IMR-90 (cell line): ENCODE data around the gene TMED10. TPM values are rescaled to one million over a fixed set of nuclear protein-coding genes. Genes with fewer than 3 reads are reported as not detected.

Experiments used
- ATAC-seq: fragments of 200-7000 bp; cut with Tn5 transposase; 2 replicates; pipeline ENCODE4 v1.9.1; 2020; ENCODE audit warnings: low read depth, mild to moderate bottlenecking, moderate library complexity
- BruUV-seq: library from RNA; stranded (reverse); fragments of 400-500 nt; replicated peaks from 2 replicates; lab custom pipeline; 2021; lab: Mats Ljungman, UMichigan
- CTCF ChIA-PET: fragments of 300-600 bp; formaldehyde crosslinking; extraction: SDS; loops from one replicate; lab custom pipeline; 2021; ENCODE audit warnings: antibody characterized with exemption; lab: Yijun Ruan, JAX
- POLR2A ChIA-PET: fragments of 300-600 bp; sonication (Branson Sonifier 250); formaldehyde crosslinking; loops from one replicate; lab custom pipeline; 2022; ENCODE audit warnings: antibody characterized with exemption; ENCODE audit not compliant: unreplicated experiment; lab: Charles Lee
- DNase-seq: peaks from one replicate; pipeline ENCODE4 v3.0.0; 2013
- H2AFZ ChIP-seq: replicated peaks from 2 replicates; pipeline ENCODE3; 2013; ENCODE audit warnings: low read length, mild to moderate bottlenecking; ENCODE audit not compliant: poor library complexity
- H2AK5ac ChIP-seq: 2 replicates; pipeline ENCODE4 v1.6.1; 2013; ENCODE audit warnings: low read depth, low read length, inconsistent platforms
- H2AK9ac ChIP-seq: replicated peaks from 2 replicates; pipeline ENCODE3; 2013; ENCODE audit warnings: mild to moderate bottlenecking, low read depth, low read length, moderate library complexity; ENCODE audit not compliant: poor library complexity
- H2BK120ac ChIP-seq: 2 replicates; pipeline ENCODE4 v1.6.1; 2013; ENCODE audit warnings: low read depth, low read length, inconsistent platforms
- H2BK15ac ChIP-seq: 3 replicates; pipeline ENCODE4 v1.6.1; 2013; ENCODE audit warnings: low read depth, low read length, inconsistent platforms
- H2BK20ac ChIP-seq: 2 replicates; pipeline ENCODE4 v1.6.1; 2013; ENCODE audit warnings: low read depth, mild to moderate bottlenecking, inconsistent platforms, low read length, moderate library complexity
- H2BK5ac ChIP-seq: 2 replicates; pipeline ENCODE4 v1.6.1; 2013; ENCODE audit warnings: mild to moderate bottlenecking, low read depth, low read length, inconsistent platforms; ENCODE audit not compliant: poor library complexity, severe bottlenecking
- H3K14ac ChIP-seq: replicated peaks from 2 replicates; pipeline ENCODE4 v1.6.1; 2013; ENCODE audit warnings: low read depth, low read length, inconsistent platforms
- H3K18ac ChIP-seq: 2 replicates; pipeline ENCODE4 v1.6.1; 2013; ENCODE audit warnings: low read depth, low read length, control low read depth
- H3K23ac ChIP-seq: 2 replicates; pipeline ENCODE4 v1.6.1; 2013; ENCODE audit warnings: low read depth, low read length, inconsistent platforms
- H3K27ac ChIP-seq: 2 replicates; pipeline ENCODE4 v1.5.1; 2013; ENCODE audit warnings: mild to moderate bottlenecking, control low read depth, low read length; ENCODE audit not compliant: insufficient read depth
- H3K27me3 ChIP-seq: 2 replicates; pipeline ENCODE4 v1.6.1; 2013; ENCODE audit warnings: low read length; ENCODE audit not compliant: control insufficient read depth, insufficient read depth
- H3K36me3 ChIP-seq: 2 replicates; pipeline ENCODE4 v1.6.1; 2013; ENCODE audit warnings: low read length, mixed read lengths; ENCODE audit not compliant: control insufficient read depth, insufficient read depth
- H3K4ac ChIP-seq: 2 replicates; pipeline ENCODE4 v1.6.1; 2013; ENCODE audit warnings: low read depth, low read length, inconsistent platforms
- H3K4me1 ChIP-seq: 2 replicates; pipeline ENCODE4 v1.6.1; 2013; ENCODE audit warnings: low read length, mixed read lengths; ENCODE audit not compliant: control insufficient read depth, insufficient read depth
- H3K4me2 ChIP-seq: 2 replicates; pipeline ENCODE4 v1.6.1; 2013; ENCODE audit warnings: low read depth, mild to moderate bottlenecking, control low read depth, low read length, moderate library complexity
- H3K4me3 ChIP-seq: 2 replicates; pipeline ENCODE4 v1.5.1; 2013; ENCODE audit warnings: low read depth, mild to moderate bottlenecking, control low read depth, low read length, moderate library complexity; ENCODE audit not compliant: insufficient read depth
- H3K56ac ChIP-seq: 2 replicates; pipeline ENCODE4 v1.6.1; 2013; ENCODE audit warnings: low read length, inconsistent platforms; ENCODE audit not compliant: insufficient read depth; ENCODE audit errors: extremely low read depth
- H3K79me1 ChIP-seq, 2 experiments: 2 replicates each; pipeline ENCODE4 v1.6.1; 2013; ENCODE audit warnings: low read length in 2 of 2, inconsistent platforms in 1 of 2, low read depth in 1 of 2
- H3K9ac ChIP-seq: 2 replicates; pipeline ENCODE4 v1.6.1; 2013; ENCODE audit warnings: low read depth, low read length, control low read depth
- H3K9me1 ChIP-seq: 2 replicates; pipeline ENCODE4 v1.6.1; 2013; ENCODE audit warnings: low read length, inconsistent platforms; ENCODE audit not compliant: insufficient read depth
- H3K9me3 ChIP-seq: 2 replicates; pipeline ENCODE4 v1.6.1; 2013; ENCODE audit warnings: low read length; ENCODE audit not compliant: control insufficient read depth, insufficient read depth
- H4K20me1 ChIP-seq: 2 replicates; pipeline ENCODE4 v1.6.1; 2013; ENCODE audit warnings: low read length, inconsistent platforms; ENCODE audit not compliant: insufficient read depth
- H4K5ac ChIP-seq: 2 replicates; pipeline ENCODE4 v1.6.1; 2013; ENCODE audit warnings: mild to moderate bottlenecking, low read depth, low read length, control low read depth
- H4K8ac ChIP-seq, 2 experiments: 2 replicates each; pipeline ENCODE4 v1.6.1; 2013; ENCODE audit warnings: low read depth in 2 of 2, low read length in 2 of 2, control low read depth in 1 of 2, inconsistent platforms in 1 of 2
- H4K91ac ChIP-seq: 2 replicates; pipeline ENCODE4 v1.6.1; 2013; ENCODE audit warnings: low read depth, low read length, inconsistent platforms; ENCODE audit not compliant: insufficient read depth
- CEBPB ChIP-seq: IDR thresholded peaks from 2 replicates; pipeline ENCODE4 v1.6.1; 2012; ENCODE audit warnings: low read depth, low read length, improper control_type of control experiment
- CHD1 ChIP-seq: IDR thresholded peaks from 2 replicates; pipeline ENCODE4 v1.6.1; 2012; ENCODE audit warnings: low read depth, low read length, improper control_type of control experiment
- CTCF ChIP-seq: conservative IDR thresholded peaks from 2 replicates; pipeline ENCODE4 v1.5.1; 2012; ENCODE audit warnings: mild to moderate bottlenecking, low read depth, low read length, improper control_type of control experiment
- FOS ChIP-seq: fragments of 150-350 bp; IDR thresholded peaks from 2 replicates; pipeline ENCODE4 v1.6.1; 2016; ENCODE audit warnings: low read depth, low read length
- MAFK ChIP-seq: IDR thresholded peaks from 2 replicates; pipeline ENCODE4 v1.6.1; 2012; ENCODE audit warnings: low read depth, low read length, improper control_type of control experiment
- POLR2A ChIP-seq: IDR thresholded peaks from 2 replicates; pipeline ENCODE4 v1.6.1; 2012; ENCODE audit warnings: mild to moderate bottlenecking, low read depth, low read length
- RAD21 ChIP-seq: IDR thresholded peaks from 2 replicates; pipeline ENCODE4 v1.6.1; 2012; ENCODE audit warnings: low read length, improper control_type of control experiment
- RCOR1 ChIP-seq: IDR thresholded peaks from 2 replicates; pipeline ENCODE4 v1.6.1; 2012; ENCODE audit warnings: mild to moderate bottlenecking, low read length, improper control_type of control experiment; ENCODE audit not compliant: insufficient replicate concordance
- RFX5 ChIP-seq: IDR thresholded peaks from 2 replicates; pipeline ENCODE4 v1.8.0; 2012; ENCODE audit warnings: low read depth, mild to moderate bottlenecking, low read length, moderate library complexity
- USF2 ChIP-seq: fragments of 150-350 bp; IDR thresholded peaks from 2 replicates; pipeline ENCODE4 v1.6.1; 2017; ENCODE audit warnings: mild to moderate bottlenecking, antibody characterized with exemption, low read length, low read depth
- WGBS, 2 experiments: methylation state at CpG; one replicate each; pipeline versions ENCODE4 v1.1.5 to v1.1.7; 2013; ENCODE audit warnings: missing lambda C conversion rate in 2 of 2; ENCODE audit not compliant: insufficient read length in 1 of 2; ENCODE audit errors: extremely low coverage in 2 of 2; 5-methylcytosine and 5-hydroxymethylcytosine counted together
- dilution Hi-C: fragments of 300-500 bp; cut with HindIII; formaldehyde crosslinking; loops from one replicate; pipeline ENCODE4 v1.14.3; 2018; ENCODE audit warnings: low sequenced_read_pairs; ENCODE audit not compliant: unreplicated experiment
- in situ Hi-C: fragments of 300-500 bp; cut with MboI; formaldehyde crosslinking; loops from 3 replicates; pipeline ENCODE4 v1.14.3; 2019; ENCODE audit warnings: low sequenced_read_pairs, inconsistent platforms, mixed read lengths
- intact Hi-C: fragments of 100-400 bp; cut with micrococcal nuclease; formaldehyde crosslinking; loops from 2 replicates; pipeline ENCODE4 v1.10.0; 2022
- polyA plus RNA-seq, 3 experiments: library from polyadenylated mRNA; depleted of rRNA; stranded (reverse); fragments of >200 nt; gene quantifications; 2 replicates each; pipeline ENCODE4 v1.2.3, GENCODE V29; 2012; ENCODE audit warnings: low replicate concordance in 1 of 3
- total RNA-seq: library from RNA; depleted of rRNA; stranded (reverse); fragments of >200 nt; gene quantifications from 2 replicates; pipeline ENCODE4 v1.2.3, GENCODE V29; 2012

The TMED10 gene
- total and polyA plus RNA-seq, 2 of the 4 experiments (the other 2 are of a cell fraction), result 254 to 441 TPM

- H4K20me1 ChIP-seq, result no peaks in the 10 kb centered on the region
- BruUV-seq, result no TSS peak
- no peak overlapping the region for H4K91ac ChIP-seq
- CTCF ChIA-PET, result no interaction called here
- no peak overlapping the region for H3K56ac ChIP-seq
- no peak overlapping the region for H4K5ac ChIP-seq
- no peak overlapping the region for H2BK20ac ChIP-seq
- POLR2A ChIA-PET, result no interaction called here
- WGBS, 2 experiments, result 73% methylated on average over 2 of the region's 5 CpGs; no CpG with 5 or more reads in 1 of the 2 experiments
- no peaks in the 10 kb centered on the region for H3K27me3 ChIP-seq
- no peak for ATAC-seq
- H3K79me1 ChIP-seq, result no peaks in the 10 kb centered on the region
- no peak overlapping the region for H2AFZ ChIP-seq
- H3K4me2 ChIP-seq, result no peak overlapping the region
- no peak overlapping the region for H2AK9ac ChIP-seq
- H3K4ac ChIP-seq, result no peak overlapping the region
- no peak overlapping the region for H3K27ac ChIP-seq
- DNase-seq, result no peak
- H2BK120ac ChIP-seq, result no peak overlapping the region
- intact Hi-C loops, result no loop called here
- no peak overlapping the region for H3K23ac ChIP-seq
- TF ChIP-seq MAFK (no peak), RCOR1 (no peak), CTCF (no peak), CHD1 (no peak), USF2 (no peak), POLR2A (no peak), RAD21 (no peak), FOS (no peak), RFX5 (no peak), CEBPB (no peak)
- H2BK5ac ChIP-seq, result no peak overlapping the region
- peaks cover 6% of the 10 kb centered on the region for H3K4me1 ChIP-seq
- no peak overlapping the region for H3K14ac ChIP-seq
- peaks cover 3% of the 10 kb centered on the region; the same call in 1 of the 2 replicates for H3K9me1 ChIP-seq
- H3K9ac ChIP-seq, result no peak overlapping the region
- H3K18ac ChIP-seq, result no peak overlapping the region
- peaks cover 29% of the 10 kb centered on the region for H3K36me3 ChIP-seq
- dilution Hi-C loops, result no loop called here
- no peak overlapping the region for H2BK15ac ChIP-seq
- no peak overlapping the region for H4K8ac ChIP-seq
- H3K9me3 ChIP-seq, result no peaks in the 10 kb centered on the region
- H3K4me3 ChIP-seq, result no peak overlapping the region
- in situ Hi-C loops, result no loop called here
- no peak overlapping the region for H2AK5ac ChIP-seq
Measured at GRCh38 chr14:75084513-75084912, 91.9 kb downstream of the TMED10 start.
